HCT116 (cell line): Measurements from ENCODE around the gene OSBP2. TPM values are rescaled to one million over a fixed set of nuclear protein-coding genes. Genes with fewer than 3 reads are reported as not detected.

Source experiments
- ATAC-seq: fragments of 200-7000 bp; cut with Tn5 transposase; 2 replicates; pipeline ENCODE4 v1.9.1; 2020; ENCODE audit warnings: mild to moderate bottlenecking, moderate library complexity
- BruUV-seq: library from RNA; stranded (reverse); fragments of 400-500 nt; replicated peaks from 2 replicates; lab custom pipeline; 2021; lab: Mats Ljungman, UMichigan
- CTCF ChIA-PET: fragments of 300-600 bp; sonication (Branson Sonifier 250); formaldehyde crosslinking; loops from one replicate; lab custom pipeline; 2021; ENCODE audit warnings: antibody characterized with exemption; lab: Charles Lee
- POLR2A ChIA-PET: fragments of 300-600, 350-600 bp; sonication (Branson Sonifier 250); formaldehyde crosslinking; loops from one replicate; lab custom pipeline; 2021; ENCODE audit warnings: antibody characterized with exemption; lab: Charles Lee
- RAD21 ChIA-PET, 2 experiments: fragments of 300-600 bp; sonication (Branson Sonifier 250); formaldehyde crosslinking; loops; one replicate each; lab custom pipeline; 2023; ENCODE audit warnings: low total read pairs in 2 of 2; ENCODE audit not compliant: uncharacterized antibody in 2 of 2, unreplicated experiment in 2 of 2, low non-redundant PET in 1 of 2; lab: Charles Lee
- DNase-seq: peaks from one replicate; pipeline ENCODE4 v3.0.0-alpha.2; 2010; ENCODE audit warnings: low read depth, low spot score
- H2AFZ ChIP-seq: fragments of 200-600 bp; shearing (Covaris generic), sonication (generic); 2 replicates; pipeline ENCODE4 v1.6.1; 2017; ENCODE audit warnings: low read depth, mixed run types, mixed read lengths, antibody characterized with exemption, low read length; ENCODE audit not compliant: poor library complexity, severe bottlenecking
- H3K27ac ChIP-seq: 2 replicates; pipeline ENCODE4 v1.5.1; 2012; ENCODE audit warnings: low read depth, low read length
- H3K27me3 ChIP-seq: fragments of 200-600 bp; sonication (generic); 2 replicates; pipeline ENCODE4 v1.6.1; 2016; ENCODE audit warnings: mixed run types, low read length, mixed read lengths; ENCODE audit not compliant: insufficient read depth
- H3K36me3 ChIP-seq, 2 experiments: fragments of 200-500 bp in 1 of 2; fragments of 200-600 bp in 1 of 2; sonication (Bioruptor generic) in 1 of 2; sonication (generic) in 1 of 2; 2 replicates each; pipeline versions ENCODE4 v1.5.1 to v1.6.1; 2014 to 2016; ENCODE audit warnings: low read length in 2 of 2, inconsistent platforms in 1 of 2, mixed read lengths in 1 of 2, mixed run types in 1 of 2; ENCODE audit not compliant: insufficient read depth in 2 of 2, control insufficient read depth in 1 of 2
- H3K4me1 ChIP-seq, 2 experiments: fragments of 200-600 bp in 1 of 2; sonication (generic) in 1 of 2; 2 replicates each; pipeline versions ENCODE4 v1.5.1 to v1.6.1; 2012 to 2017; ENCODE audit warnings: low read length in 2 of 2, inconsistent platforms in 1 of 2, mild to moderate bottlenecking in 1 of 2, mixed read lengths in 1 of 2, mixed run types in 1 of 2, moderate library complexity in 1 of 2; ENCODE audit not compliant: insufficient read depth in 2 of 2, control insufficient read depth in 1 of 2
- H3K4me2 ChIP-seq: fragments of 200-600 bp; sonication (generic); 2 replicates; pipeline ENCODE4 v1.6.1; 2017; ENCODE audit warnings: mixed run types, low read length, mixed read lengths
- H3K4me3 ChIP-seq, 2 experiments: fragments of 200-600 bp in 1 of 2; sonication (generic) in 1 of 2; replicated peaks in 1 of 2; 2 replicates each; pipeline ENCODE4 v1.5.1; 2011 to 2016; ENCODE audit warnings: low read length in 2 of 2, control low read depth in 1 of 2, low read depth in 1 of 2, mild to moderate bottlenecking in 1 of 2, mixed read lengths in 1 of 2, mixed run types in 1 of 2
- H3K79me2 ChIP-seq: fragments of 200-600 bp; sonication (generic); 2 replicates; pipeline ENCODE4 v1.6.1; 2017; ENCODE audit warnings: mild to moderate bottlenecking, mixed run types, low read length, moderate library complexity, mixed read lengths; ENCODE audit not compliant: insufficient read depth
- H3K9ac ChIP-seq: fragments of 200-600 bp; sonication (generic); 2 replicates; pipeline ENCODE4 v1.6.1; 2016; ENCODE audit warnings: low read length, mixed read lengths
- H3K9me2 ChIP-seq: fragments of 200-600 bp; sonication (generic), shearing (Covaris generic); 2 replicates; pipeline ENCODE4 v1.6.1; 2017; ENCODE audit warnings: mixed run types, mild to moderate bottlenecking, moderate library complexity; ENCODE audit not compliant: insufficient read depth
- H3K9me3 ChIP-seq, 2 experiments: fragments of 200-500 bp in 1 of 2; fragments of 200-600 bp in 1 of 2; sonication (Bioruptor generic) in 1 of 2; sonication (generic) in 1 of 2; 2 replicates each; pipeline ENCODE4 v1.6.1; 2014 to 2017; ENCODE audit warnings: low read length in 2 of 2, mixed read lengths in 2 of 2, inconsistent platforms in 1 of 2, low read depth in 1 of 2, mild to moderate bottlenecking in 1 of 2, mixed run types in 1 of 2, moderate library complexity in 1 of 2; ENCODE audit not compliant: control insufficient read depth in 1 of 2, insufficient read depth in 1 of 2
- H4K20me1 ChIP-seq: fragments of 200-600 bp; sonication (generic), shearing (Covaris generic); 2 replicates; pipeline ENCODE4 v1.6.1; 2017; ENCODE audit warnings: mixed run types, mild to moderate bottlenecking, moderate library complexity; ENCODE audit not compliant: insufficient read depth
- ATF3 ChIP-seq: IDR thresholded peaks from 2 replicates; pipeline ENCODE4 v1.6.1; 2012
- ELF1 ChIP-seq: IDR thresholded peaks from 2 replicates; pipeline ENCODE4 v1.6.1; 2012; ENCODE audit warnings: low read depth, borderline replicate concordance
- EZH2phosphoT487 ChIP-seq: fragments of 200-600 bp; IDR thresholded peaks from 2 replicates; pipeline ENCODE4 v1.6.1; 2018; ENCODE audit warnings: antibody characterized with exemption, borderline replicate concordance
- JUND ChIP-seq: IDR thresholded peaks from 2 replicates; pipeline ENCODE4 v1.6.1; 2012
- POLR2AphosphoS5 ChIP-seq: IDR thresholded peaks from 2 replicates; pipeline ENCODE4 v1.6.1; 2011; ENCODE audit warnings: mild to moderate bottlenecking, low read depth, low read length, moderate library complexity
- RAD21 ChIP-seq: IDR thresholded peaks from 2 replicates; pipeline ENCODE4 v1.6.1; 2012; ENCODE audit warnings: low read depth, mild to moderate bottlenecking
- SIN3A ChIP-seq: IDR thresholded peaks from 2 replicates; pipeline ENCODE4 v1.6.1; 2012; ENCODE audit warnings: low read depth
- TCF7L2 ChIP-seq: IDR thresholded peaks from 2 replicates; pipeline ENCODE4 v1.7.0; 2011; ENCODE audit warnings: borderline replicate concordance, inconsistent platforms; ENCODE audit not compliant: insufficient read depth, insufficient read length; ENCODE audit errors: extremely low read depth
- ZFX ChIP-seq: fragments of 450-650 bp; IDR thresholded peaks from 2 replicates; pipeline ENCODE4 v1.6.1; 2017
- ZNF274 ChIP-seq: fragments of 200-500 bp; sonication (Bioruptor generic); IDR thresholded peaks from 2 replicates; pipeline ENCODE4 v1.6.1; 2014; ENCODE audit warnings: mild to moderate bottlenecking, low read depth, low read length, inconsistent platforms
- intact Hi-C: fragments of 100-400 bp; cut with micrococcal nuclease; formaldehyde crosslinking; loops from 2 replicates; pipeline ENCODE4 v1.10.0; 2022
- total RNA-seq: library from RNA; stranded (reverse); gene quantifications from one replicate; pipeline ENCODE4 v1.2.1, GENCODE V29; 2021; ENCODE audit not compliant: unreplicated experiment
- TF ChIP-seq, protein P1 (sequence below): IDR thresholded peaks from 2 replicates; pipeline ENCODE4 v1.6.1; 2012; ENCODE audit warnings: low read depth
- TF ChIP-seq, protein P2 (sequence below), 3 experiments: fragments of 200-600 bp in 1 of 3; sonication (generic) in 1 of 3; IDR thresholded peaks in 2 of 3; conservative IDR thresholded peaks in 1 of 3; 2 replicates each; pipeline ENCODE4 v1.5.1; 2012 to 2017; ENCODE audit warnings: low read depth in 2 of 3, low read length in 2 of 3, antibody characterized with exemption in 1 of 3, borderline replicate concordance in 1 of 3, control low read depth in 1 of 3, mild to moderate bottlenecking in 1 of 3, mixed read lengths in 1 of 3, mixed run types in 1 of 3, moderate library complexity in 1 of 3; ENCODE audit not compliant: insufficient read depth in 1 of 3
- TF ChIP-seq, protein P3 (sequence below): IDR thresholded peaks from 2 replicates; pipeline ENCODE4 v1.6.1; 2012

Gene OSBP2
- total RNA-seq, 1 experiment from 2014 or later = 12.9 TPM

DNA sequence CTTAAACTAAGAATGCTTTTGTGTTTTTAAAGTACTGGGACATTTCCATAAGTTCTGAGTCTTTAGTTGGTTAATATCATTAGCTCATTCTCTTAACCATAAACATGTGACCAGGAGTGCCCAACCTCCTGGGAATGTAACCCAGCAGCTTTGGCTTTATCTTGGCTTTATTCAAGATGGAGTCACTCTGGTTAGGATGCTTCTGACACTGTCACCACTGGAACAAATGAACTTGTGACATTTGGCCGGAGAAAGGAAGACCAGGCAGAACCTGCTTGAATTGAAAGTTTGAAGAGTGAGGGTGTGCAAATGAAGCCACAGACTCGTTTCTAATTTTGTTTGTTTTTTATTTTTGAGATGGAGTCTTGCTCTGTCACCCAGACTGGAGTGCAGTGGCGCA, 54.6 kb downstream of the OSBP2 start:
- no peak for ATAC-seq
- H3K4me2 ChIP-seq = no peak overlapping the region

DNA sequence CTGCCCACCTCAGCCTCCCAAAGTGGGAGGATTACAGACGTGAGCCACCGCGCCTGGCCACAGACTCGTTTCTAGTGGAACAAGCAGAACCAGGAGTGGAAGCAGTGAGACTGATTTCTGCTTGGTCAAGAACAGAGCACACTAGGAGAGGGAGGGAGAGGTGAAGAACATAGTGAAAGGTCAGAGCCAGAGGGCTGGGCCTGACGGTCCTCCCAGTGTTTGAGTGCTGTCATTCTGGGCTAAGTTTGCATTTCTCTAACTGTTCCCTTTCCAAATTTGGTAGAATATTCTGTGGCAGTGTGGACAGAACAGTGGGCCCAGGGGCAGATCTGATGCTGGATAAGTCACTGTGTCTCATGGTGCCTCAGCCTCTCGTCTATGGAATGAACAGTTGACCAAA, 55.2 kb downstream of the OSBP2 start:
- H3K9ac ChIP-seq = no peak overlapping the region
- no peaks in the 10 kb centered on the region for H3K9me2 ChIP-seq
- BruUV-seq = no TSS peak
- H2AFZ ChIP-seq = no peak overlapping the region
- no peak overlapping the region for H3K27ac ChIP-seq
- peaks cover 0 to 15% of the 10 kb centered on the region in 2 experiments; a peak in 3 of 4 replicates for H3K4me1 ChIP-seq
- DNase-seq (no peak), ATAC-seq (no peak)
- TF ChIP-seq EZH2phosphoT487 = no peak
- TF ChIP-seq RAD21 = no peak
- TF ChIP-seq JUND = no peak
- no peak for TF ChIP-seq ATF3
- no peak for TF ChIP-seq ZFX
- TF ChIP-seq TCF7L2 = no peak
- no peak for TF ChIP-seq SIN3A
- TF ChIP-seq, protein P1, sequence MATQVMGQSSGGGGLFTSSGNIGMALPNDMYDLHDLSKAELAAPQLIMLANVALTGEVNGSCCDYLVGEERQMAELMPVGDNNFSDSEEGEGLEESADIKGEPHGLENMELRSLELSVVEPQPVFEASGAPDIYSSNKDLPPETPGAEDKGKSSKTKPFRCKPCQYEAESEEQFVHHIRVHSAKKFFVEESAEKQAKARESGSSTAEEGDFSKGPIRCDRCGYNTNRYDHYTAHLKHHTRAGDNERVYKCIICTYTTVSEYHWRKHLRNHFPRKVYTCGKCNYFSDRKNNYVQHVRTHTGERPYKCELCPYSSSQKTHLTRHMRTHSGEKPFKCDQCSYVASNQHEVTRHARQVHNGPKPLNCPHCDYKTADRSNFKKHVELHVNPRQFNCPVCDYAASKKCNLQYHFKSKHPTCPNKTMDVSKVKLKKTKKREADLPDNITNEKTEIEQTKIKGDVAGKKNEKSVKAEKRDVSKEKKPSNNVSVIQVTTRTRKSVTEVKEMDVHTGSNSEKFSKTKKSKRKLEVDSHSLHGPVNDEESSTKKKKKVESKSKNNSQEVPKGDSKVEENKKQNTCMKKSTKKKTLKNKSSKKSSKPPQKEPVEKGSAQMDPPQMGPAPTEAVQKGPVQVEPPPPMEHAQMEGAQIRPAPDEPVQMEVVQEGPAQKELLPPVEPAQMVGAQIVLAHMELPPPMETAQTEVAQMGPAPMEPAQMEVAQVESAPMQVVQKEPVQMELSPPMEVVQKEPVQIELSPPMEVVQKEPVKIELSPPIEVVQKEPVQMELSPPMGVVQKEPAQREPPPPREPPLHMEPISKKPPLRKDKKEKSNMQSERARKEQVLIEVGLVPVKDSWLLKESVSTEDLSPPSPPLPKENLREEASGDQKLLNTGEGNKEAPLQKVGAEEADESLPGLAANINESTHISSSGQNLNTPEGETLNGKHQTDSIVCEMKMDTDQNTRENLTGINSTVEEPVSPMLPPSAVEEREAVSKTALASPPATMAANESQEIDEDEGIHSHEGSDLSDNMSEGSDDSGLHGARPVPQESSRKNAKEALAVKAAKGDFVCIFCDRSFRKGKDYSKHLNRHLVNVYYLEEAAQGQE = no peak
- TF ChIP-seq POLR2AphosphoS5 = no peak
- TF ChIP-seq ELF1 = no peak
- TF ChIP-seq, protein P2, sequence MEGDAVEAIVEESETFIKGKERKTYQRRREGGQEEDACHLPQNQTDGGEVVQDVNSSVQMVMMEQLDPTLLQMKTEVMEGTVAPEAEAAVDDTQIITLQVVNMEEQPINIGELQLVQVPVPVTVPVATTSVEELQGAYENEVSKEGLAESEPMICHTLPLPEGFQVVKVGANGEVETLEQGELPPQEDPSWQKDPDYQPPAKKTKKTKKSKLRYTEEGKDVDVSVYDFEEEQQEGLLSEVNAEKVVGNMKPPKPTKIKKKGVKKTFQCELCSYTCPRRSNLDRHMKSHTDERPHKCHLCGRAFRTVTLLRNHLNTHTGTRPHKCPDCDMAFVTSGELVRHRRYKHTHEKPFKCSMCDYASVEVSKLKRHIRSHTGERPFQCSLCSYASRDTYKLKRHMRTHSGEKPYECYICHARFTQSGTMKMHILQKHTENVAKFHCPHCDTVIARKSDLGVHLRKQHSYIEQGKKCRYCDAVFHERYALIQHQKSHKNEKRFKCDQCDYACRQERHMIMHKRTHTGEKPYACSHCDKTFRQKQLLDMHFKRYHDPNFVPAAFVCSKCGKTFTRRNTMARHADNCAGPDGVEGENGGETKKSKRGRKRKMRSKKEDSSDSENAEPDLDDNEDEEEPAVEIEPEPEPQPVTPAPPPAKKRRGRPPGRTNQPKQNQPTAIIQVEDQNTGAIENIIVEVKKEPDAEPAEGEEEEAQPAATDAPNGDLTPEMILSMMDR (IDR thresholded peaks at IDR 0.05 in 2 of 3, conservative IDR thresholded peaks at IDR 0.05 in 1 of 3; ENCODE audit: borderline replicate concordance in 1 of 3, insufficient read depth in 1 of 3, low read depth in 2 of 3, low read length in 2 of 3) = no peak
- TF ChIP-seq, protein P3, sequence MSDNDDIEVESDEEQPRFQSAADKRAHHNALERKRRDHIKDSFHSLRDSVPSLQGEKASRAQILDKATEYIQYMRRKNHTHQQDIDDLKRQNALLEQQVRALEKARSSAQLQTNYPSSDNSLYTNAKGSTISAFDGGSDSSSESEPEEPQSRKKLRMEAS = no peak
- ChIA-PET POLR2A (no interaction called here), CTCF (interaction anchor here (1.4 kb wide), 1 partner anchor 14 kb away, joined by 4 read pairs; no protein-coding TSS in a partner anchor), RAD21 (no interaction called here)
- intact Hi-C loops = loop anchor here (10.0 kb wide), 1 partner anchor 145 kb away; the partner anchor contains the start of gene TCN2
- no peak overlapping the region for H3K4me2 ChIP-seq
- H3K4me3 ChIP-seq = no peak overlapping the region
- no peaks in the 10 kb centered on the region for H3K9me3 ChIP-seq
- H4K20me1 ChIP-seq = no peaks in the 10 kb centered on the region
- H3K27me3 ChIP-seq = no peaks in the 10 kb centered on the region
- H3K79me2 ChIP-seq = no peaks in the 10 kb centered on the region
- no peaks in the 10 kb centered on the region for H3K36me3 ChIP-seq

More for the DNA sequence above, 54.6 kb downstream of the OSBP2 start:
- intact Hi-C loops = no loop called here
- no peaks in the 10 kb centered on the region for H3K36me3 ChIP-seq
- no TSS peak for BruUV-seq
- no peak overlapping the region for H3K9ac ChIP-seq
- no peaks in the 10 kb centered on the region for H3K79me2 ChIP-seq
- no peak for DNase-seq
- ChIA-PET POLR2A (no interaction called here), CTCF (interaction anchor here (1.4 kb wide), 1 partner anchor 14 kb away, joined by 4 read pairs; no protein-coding TSS in a partner anchor), RAD21 (no interaction called here)
- TF ChIP-seq TCF7L2 (no peak), EZH2phosphoT487 (no peak), ELF1 (no peak), ZNF274 (no peak)
- H3K4me3 ChIP-seq = no peak overlapping the region
- no peaks in the 10 kb centered on the region for H3K9me2 ChIP-seq
- peaks cover 0 to 15% of the 10 kb centered on the region in 2 experiments; a peak in 3 of 4 replicates for H3K4me1 ChIP-seq
- no peaks in the 10 kb centered on the region for H3K9me3 ChIP-seq
- no peak overlapping the region for H2AFZ ChIP-seq
- H3K27ac ChIP-seq = no peak overlapping the region
- H4K20me1 ChIP-seq = no peaks in the 10 kb centered on the region
- H3K27me3 ChIP-seq = no peaks in the 10 kb centered on the region
